NCI-H345 treated with DMSO at 0.1 percent for 48 hours (cell line): Measurements from ENCODE around the gene ATP6AP2.
"Not testable (repeated sequence)": the region's sequence is repeated elsewhere in the genome, so short reads cannot be mapped to it uniquely, and the experiment has no call there.

Experiments
- DNase-seq: peaks from one replicate; lab custom pipeline; 2025; ENCODE audit not compliant: unreplicated experiment; lab: John Stamatoyannopoulos, UW

Gene ATP6AP2, protein sequence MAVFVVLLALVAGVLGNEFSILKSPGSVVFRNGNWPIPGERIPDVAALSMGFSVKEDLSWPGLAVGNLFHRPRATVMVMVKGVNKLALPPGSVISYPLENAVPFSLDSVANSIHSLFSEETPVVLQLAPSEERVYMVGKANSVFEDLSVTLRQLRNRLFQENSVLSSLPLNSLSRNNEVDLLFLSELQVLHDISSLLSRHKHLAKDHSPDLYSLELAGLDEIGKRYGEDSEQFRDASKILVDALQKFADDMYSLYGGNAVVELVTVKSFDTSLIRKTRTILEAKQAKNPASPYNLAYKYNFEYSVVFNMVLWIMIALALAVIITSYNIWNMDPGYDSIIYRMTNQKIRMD

DNA sequence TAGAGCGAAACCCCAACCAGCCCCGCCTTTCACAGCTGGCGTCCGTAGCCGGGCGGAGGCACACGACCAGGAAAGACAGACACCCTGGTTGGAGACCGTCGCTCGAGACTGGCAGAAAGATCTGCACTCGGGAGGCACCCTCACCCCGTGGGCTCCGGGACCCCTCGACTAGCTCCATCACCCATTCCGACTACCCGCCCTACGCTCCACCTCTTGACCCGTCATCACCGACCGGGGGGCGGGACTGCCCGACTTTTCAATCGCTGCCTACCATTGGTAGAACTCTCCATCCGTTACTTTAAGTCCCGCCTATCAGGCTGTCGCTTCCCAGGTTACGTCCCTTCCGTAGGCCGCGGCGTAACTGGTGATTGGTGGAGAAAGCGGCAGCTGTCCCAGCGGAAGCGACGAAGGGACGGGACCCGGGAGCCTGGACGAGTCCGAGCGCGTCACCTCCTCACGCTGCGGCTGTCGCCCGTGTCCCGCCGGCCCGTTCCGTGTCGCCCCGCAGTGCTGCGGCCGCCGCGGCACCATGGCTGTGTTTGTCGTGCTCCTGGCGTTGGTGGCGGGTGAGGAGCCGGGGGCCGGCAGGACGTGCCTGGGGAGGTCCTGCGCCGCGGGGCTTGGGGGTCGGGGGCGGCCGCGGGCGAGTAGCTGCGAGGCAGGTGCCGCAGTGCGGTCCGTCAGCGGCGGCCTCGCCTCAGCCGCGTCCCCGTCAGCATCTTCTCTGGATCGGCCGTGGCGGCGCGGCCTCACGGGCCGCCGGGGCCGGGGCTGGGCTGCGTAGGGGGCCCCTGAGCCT, at the start of gene ATP6AP2:
ATP6AP2 (plus strand) TSS at position 434 of the 799 bp plus-strand sequence; CDS start at position 530, 96 bp downstream.
- peak; percentile 91 for DNase-seq

DNA sequence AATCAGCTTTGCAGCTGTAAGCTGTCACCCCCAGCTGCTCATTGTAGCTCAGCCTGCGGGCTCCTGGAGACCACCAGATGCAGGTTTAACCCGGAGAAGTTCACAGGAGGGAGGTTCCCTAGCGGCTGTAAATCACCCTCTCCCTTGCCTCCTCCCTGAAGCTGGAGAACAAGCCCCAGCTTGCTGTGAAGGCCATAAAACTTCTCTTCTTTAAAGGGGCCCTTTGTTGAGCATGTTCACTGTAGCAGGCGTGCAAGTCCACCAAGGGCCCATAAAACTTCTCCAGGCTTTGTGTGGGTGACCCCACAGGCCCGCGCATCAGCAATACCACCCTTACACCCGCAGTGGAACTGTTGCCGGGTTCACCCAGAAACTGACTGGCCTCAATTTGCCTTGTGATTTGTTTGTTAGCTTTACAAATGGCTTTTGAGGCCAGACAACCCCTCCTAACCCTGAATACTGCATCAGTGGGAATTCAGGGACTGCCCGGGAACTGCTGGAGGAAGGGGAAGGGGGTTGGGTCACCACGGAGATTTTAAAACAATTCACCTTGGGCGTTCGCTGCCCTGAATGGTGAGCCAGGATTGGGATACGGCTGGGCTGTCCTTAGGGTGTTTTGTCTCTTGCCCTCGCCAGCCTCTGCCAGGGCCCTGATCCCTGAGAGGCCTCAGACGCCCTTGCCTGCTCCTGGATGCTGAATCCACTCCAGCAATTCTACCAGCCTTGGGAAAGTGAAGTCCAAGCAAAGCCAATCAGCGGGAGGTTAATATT, 49.5 kb upstream of the ATP6AP2 start:
- no peak for DNase-seq

- DNase-seq: no peak
Measured at GRCh38 chrX:40537310-40537709, 43.5 kb upstream of the ATP6AP2 start.

DNA sequence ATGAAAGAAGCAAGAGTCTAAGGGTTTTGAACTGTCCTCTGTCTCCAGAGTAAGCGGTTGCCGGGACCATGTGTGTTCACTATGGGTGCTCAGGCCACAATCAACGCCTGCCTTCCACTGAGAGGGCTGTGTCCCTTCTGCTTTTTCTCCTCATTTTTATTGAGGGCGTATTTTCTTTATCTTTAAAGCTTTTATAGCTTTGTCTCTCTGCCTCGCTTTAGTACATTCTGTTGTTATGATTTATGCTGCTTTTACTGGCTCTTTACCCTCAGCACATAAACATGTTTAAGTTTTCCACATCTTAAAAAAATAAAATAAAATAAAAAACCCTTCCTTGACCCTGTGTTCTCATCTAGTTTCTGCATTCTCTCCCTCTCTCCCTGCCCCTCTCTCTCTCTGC, 42.4 kb upstream of the ATP6AP2 start:
- no peak for DNase-seq

GRCh38 chrX:40539214-40540142, 41.3 kb upstream of the ATP6AP2 start:
- no peak for DNase-seq

DNA sequence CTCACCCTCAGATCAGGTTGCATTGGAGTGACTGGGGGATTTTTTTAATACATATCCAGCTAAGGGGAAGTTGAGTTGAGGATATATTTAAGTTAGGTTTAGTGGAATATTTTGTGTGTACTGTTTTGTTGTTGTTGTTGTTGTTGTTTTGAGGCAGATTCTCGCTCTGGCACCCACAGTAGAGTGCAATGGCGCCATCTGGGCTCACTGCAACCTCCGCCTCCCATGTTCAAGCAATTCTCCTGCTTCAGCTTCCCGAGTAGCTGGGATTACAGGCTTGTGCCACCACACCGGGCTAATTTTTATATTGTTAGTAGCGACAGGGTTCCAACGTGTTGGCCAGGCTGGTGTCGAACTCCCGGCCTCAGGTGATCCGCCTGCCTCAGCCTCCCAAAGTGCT, 38.6 kb upstream of the ATP6AP2 start:
- DNase-seq: no peak

DNA sequence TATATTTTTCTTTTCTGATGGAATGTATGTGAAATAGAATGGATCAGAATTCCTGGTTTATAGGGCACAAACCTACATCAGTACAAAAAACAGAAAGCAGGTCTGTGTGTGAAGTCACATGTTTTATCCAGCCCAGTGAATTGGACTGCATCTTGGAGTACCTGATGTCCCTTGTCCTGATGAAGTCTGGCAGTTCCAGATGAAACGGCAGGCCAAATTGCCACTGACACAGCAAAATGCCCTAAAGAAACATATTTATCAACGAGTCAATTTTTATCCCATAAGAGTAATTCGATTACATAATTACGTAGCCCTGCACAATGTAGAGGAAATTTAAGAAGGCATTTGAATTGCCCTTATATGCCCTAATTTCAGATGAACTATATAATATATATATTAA, 37.8 kb upstream of the ATP6AP2 start:
- DNase-seq: no peak

GRCh38 chrX:40543661-40544328, 37.0 kb upstream of the ATP6AP2 start:
- DNase-seq: peak; percentile 74

- DNase-seq: no peak
Measured at GRCh38 chrX:40544343-40545266, 36.2 kb upstream of the ATP6AP2 start.

DNA sequence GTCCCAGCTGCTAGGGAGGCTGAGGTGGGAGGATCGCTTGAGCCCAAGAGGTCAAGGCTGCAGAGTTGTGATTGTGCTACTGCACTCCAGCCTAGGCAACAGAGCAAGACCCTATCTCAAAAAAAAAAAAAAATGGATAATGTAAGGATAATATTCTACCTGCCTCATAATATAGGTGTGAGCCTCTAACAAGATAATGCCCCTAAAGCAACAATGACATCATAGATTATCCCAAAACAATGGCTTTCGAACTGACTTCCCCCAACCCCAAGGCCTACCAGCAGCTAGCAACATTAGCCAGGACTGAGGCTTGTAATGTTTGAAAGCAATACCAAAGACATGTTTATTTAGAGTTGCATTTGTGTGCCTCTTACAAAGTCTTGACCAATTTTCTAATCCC, 33.9 kb upstream of the ATP6AP2 start:
- no peak for DNase-seq

- DNase-seq: peak; percentile 82
Measured at GRCh38 chrX:40550066-40550465, 30.7 kb upstream of the ATP6AP2 start.

DNA sequence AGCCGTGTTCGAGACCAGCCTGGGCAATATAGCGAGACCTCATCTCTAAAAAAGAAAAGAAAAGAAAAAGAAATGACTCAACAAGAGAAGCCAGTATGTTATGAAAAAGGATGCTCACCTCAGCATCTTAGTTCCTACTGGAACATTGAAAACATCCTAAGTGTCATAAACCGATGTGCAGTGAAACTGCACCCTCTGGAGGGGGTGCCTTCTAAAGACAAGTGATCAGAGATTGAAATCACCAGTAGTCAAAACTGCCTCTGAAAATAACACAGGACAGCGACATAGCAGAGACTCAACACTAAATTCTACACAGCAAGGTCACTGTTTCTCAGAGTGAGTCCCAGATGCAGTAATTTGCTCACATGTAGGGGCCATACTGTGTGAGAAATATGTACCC, 28.0 kb upstream of the ATP6AP2 start:
- peak; percentile 16 for DNase-seq

- DNase-seq: no peak
Measured at GRCh38 chrX:40558590-40558989, 22.2 kb upstream of the ATP6AP2 start.

GRCh38 chrX:40563784-40564183, 17.0 kb upstream of the ATP6AP2 start:
- no peak for DNase-seq

DNA sequence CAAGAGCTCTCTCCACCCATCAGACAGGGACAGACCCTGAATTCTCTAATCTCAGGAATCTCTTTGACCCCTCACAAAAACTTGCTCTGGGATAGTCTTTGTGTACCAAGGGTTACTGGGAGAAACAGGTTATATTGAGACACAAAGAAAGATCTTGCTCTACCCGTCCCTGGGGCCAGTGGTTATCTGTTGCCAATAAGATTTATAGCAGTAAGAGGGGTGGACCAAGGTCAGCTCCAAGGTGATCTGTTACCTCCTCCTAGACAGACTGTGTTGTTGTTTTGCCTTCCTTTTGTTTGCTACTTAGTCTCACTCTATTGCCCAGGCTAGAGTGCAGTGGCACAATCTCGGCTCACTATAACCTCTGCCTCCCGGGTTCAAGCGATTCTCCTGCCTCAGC, 16.3 kb upstream of the ATP6AP2 start:
- no peak for DNase-seq

- DNase-seq: no peak
Measured at GRCh38 chrX:40570346-40571093, 10.2 kb upstream of the ATP6AP2 start.

- DNase-seq: not testable (repeated sequence)
Measured at GRCh38 chrX:40571164-40571563, 9.6 kb upstream of the ATP6AP2 start.

DNA sequence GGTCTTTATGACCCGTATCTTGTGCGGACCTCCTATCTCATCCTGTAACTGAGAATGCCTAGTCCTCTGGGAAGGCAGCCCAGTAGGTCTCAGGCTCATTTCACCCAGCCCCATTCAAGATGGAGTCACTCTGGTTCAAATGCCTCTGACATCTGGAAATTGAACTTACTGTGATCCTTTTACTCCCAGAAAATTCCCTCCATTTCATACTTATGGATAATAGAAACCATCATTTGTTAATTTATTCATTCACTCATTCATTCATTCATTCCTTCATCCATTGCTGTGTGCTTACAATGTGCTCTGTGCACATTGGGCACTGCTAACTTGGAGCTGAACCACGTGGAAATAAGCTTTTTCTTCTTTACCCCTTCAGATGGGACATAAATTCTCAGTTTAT, 9.2 kb upstream of the ATP6AP2 start:
- no peak for DNase-seq
